A204.1 (cell line): Measurements from ENCODE around the gene CAMTA1.

Experiments
- FAIRE-seq: peaks from 2 replicates; lab custom pipeline; 2012; peaks lifted over from hg19 to GRCh38; lab: Jason Lieb, UNC

CAMTA1 gene

DNA sequence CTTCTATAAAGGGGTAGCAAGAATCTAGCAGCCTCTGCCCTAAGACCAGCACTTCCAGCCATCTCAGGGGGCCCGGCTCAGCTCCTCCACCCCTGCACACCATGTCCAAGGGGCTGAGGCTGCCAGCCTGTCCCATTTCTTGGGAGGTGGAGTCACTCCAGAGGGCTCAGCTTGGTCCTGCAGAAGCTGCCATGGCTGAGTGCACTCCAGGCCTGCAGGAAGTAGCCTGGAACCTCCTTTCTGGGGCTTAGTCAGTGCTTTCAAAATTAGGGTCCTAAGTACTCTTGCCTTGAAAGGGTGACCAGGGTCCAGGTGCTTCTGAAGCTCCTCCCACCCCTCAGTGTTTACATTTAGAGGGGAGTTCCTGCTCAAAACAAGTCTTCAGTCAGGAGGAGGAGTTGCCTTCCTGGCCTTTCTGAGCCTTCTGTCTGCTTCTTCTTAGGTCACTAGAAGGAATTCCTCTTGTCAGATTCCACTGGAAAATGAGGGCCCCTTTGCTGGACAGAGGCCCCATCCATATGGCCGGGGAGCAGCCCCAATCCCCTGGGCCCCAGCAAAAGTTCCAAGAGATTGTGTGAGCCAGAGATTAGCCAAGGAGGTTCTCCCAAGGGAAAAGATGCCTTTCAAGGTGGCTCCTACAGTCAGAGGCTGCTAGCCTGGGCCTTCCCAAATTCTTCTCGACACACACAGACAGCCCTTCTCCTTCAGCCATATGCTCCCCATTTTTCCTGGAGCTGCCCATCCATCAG lies 857.7 kb downstream of the CAMTA1 start:
- no peak for FAIRE-seq

DNA sequence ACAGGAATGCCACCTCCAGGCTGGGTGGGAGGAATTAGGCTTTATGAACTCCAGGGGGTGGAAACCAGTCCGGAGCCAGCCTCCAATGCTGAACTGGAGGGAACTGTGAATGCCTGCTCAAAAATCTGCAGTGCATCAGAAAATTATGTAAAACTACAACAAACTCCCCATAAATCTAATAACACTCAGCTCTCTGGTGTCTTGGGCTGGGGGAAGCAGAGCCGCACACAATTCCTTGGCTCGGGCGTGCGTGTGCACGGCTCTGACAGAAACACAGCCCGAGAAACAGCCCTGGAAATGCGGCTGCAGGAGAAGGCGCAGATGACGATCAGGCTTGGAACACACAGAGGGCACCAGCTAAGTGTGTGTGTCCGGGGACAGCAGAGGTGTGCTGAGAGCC lies 858.3 kb downstream of the CAMTA1 start:
- FAIRE-seq: no peak

DNA sequence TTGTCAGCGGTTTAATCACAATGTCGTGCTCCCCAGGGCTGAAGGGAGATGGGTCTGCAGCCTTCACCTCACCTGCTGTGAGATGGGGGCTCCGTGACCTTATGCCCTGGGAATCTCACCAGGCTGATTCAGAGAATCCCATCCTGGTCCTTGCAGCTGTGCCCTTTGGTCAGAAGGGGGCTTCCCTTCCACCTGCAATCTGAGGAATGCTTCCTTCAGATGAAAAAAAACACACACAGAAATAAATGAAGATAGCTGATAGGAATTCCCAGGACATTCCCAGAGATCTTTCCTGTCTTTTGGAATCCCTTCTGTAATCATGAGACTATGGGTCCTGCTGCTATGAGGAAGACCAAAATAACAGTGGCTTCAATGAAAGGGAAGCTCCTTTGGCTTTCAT lies 858.8 kb downstream of the CAMTA1 start:
- no peak for FAIRE-seq

DNA sequence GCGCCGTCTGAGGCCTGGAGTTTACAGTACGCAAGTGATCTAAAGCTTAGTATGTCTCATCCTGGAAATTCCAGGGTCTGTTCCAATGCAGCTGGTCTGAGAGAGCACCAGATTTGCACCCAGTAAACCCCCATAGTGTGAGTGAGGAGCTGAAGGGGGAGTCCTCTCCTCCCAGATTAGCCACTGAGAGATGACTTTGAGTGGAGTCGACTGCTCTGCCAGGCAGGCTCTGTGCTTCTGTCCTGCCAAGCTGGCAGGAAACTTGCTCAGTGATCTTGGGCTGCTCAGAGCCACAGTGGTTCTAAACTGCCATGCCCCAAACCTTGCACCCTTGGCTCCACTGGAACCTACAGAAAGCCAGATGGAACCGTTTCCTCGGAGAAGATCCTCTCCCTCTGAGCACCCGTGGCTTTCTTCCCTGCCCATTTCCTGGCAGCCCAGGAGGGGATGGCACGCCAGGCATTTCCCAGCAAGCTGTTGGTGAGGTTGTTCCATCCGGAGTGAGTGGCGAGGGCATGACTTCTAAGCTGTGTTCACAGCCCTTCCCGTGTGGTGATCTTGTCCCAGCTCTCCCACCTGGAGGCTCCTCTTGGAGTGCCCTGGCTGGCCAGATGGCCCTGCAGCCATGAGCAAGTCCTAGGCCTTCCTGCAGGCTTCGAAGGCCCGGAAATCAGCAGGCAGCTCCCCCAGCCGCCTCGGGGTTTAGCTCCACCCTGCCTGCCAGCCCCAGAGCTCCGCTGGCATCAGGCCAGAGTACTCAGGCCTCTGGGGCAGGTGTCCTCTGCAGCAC lies 859.9 kb downstream of the CAMTA1 start:
- no peak for FAIRE-seq

DNA sequence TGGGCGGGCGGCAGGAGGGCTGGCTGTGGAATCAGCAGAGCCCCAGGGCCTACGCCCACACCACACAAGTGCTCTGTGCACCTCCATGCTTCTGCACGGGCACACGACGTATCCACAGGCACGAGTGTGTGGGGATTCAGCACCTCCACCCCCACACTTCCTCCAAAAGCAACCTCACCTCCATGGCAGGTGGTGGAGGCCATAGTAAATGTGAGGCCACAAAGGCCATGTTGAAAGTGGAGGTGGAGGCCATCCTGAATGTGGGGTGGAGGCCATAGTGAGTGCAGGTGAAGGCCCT lies 860.4 kb downstream of the CAMTA1 start:
- no peak for FAIRE-seq

DNA sequence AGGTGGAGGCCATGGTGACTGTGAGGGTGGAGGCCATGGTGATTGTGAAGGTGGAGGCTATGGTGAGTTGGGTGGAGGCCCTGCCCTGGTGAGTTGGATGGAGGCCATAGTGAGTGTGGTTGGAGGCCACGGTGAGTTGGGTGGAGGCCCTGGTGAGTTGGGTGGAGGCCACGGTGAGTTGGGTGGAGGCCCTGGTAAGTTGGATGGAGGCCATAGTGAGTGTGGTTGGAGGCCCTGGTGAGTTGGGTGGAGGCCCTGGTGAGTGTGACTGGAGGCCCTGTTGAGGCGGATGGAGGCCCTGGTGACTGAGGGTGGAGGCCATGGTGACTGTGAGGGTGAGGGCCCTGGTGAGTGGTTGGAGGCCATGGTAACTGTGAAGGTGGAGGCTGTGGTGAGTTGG lies 860.9 kb downstream of the CAMTA1 start:
- FAIRE-seq: no peak

DNA sequence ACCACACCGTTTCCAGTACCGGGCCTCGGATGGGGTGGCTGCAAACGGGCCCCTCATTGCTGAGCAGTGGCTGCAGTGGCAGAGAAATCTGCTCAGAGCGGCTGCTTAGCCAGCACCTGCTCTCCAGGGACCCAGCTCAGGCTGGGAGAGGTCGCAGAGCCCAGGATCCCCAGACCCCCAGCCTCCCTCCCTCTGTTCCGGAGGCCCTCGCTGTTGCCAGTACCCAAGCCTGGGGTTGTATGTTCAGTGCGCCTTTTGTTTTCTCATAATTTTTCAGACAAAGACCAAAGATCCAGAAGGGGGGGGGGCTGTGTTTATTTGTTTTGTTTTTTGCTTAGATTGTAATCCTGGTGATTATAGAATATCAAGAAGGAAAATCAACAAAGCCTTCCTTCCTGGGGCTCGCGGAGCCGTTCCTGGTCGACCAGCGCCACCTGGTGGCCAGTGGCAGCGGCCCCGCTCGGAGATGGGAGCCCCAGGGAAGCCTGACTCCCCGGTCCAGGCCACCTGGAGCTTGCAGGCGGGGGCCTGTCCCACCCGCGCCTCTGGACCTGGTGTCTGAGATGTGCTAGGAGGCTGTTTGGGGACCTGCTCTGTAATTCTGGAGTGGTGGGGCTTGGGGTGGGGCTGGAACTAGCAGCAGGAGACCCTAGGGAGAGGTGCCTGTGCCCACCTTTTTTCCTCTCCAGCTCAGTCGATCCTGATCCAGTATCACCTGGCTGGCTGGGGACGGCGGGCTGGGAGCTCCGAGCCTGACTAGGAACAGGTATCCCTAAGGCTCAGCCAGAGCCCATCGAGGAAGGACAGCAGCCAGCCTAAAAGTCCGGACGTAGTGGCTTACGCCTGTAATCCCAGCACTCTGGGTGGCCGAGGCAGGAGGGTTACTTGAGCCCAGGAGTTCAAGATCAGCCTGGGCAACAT lies 862.0 kb downstream of the CAMTA1 start:
- peak; percentile 56 for FAIRE-seq

DNA sequence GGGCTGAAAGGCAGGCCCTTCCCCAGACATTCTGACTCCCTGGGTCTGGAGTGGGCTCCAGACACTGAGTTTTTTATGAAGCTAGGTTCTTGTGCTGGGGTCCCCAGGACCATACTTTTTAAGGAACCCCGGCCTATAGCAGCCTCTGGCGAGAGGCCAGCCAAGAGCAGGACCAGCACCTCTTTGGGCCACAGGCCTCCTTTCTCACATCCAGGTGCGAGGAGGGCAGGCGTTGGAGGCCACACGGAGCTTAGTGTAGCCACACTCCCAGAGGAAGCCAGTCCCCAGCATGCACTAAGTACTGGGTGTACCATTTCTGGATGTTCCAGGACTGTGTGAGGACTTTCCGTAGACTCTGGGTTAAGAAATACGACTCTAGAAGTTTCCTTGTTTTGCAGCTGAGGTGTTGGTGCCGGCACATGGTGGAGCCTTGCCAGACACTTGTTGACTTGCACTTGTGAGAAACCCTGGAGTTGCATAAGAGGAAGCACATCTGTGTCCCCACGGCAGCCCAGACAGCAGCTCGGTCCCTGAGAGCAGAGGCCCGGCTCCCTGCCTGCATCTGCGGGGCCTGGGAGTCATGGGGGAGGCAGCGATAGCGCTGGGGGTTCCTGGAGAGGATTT lies 863.6 kb downstream of the CAMTA1 start:
- FAIRE-seq: no peak

DNA sequence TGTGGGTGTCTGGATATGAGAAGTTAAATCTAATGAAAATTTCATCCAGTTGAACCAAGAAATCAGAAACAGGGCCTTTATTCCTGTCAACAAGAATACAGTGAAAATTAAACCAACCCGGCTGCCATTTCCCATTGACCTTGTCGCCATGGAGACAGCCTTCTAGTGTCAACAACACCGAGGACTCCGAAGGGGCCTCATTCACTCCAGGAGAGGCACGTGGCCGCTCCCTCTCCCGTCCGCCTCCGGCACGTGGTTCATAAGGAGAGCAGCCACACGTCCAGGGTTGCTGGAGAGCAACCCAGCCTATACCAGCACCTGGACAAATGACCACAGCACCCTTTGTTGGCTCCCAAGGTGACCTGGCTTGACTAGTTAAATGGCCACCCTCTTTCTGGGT lies 865.5 kb downstream of the CAMTA1 start:
- no peak for FAIRE-seq

DNA sequence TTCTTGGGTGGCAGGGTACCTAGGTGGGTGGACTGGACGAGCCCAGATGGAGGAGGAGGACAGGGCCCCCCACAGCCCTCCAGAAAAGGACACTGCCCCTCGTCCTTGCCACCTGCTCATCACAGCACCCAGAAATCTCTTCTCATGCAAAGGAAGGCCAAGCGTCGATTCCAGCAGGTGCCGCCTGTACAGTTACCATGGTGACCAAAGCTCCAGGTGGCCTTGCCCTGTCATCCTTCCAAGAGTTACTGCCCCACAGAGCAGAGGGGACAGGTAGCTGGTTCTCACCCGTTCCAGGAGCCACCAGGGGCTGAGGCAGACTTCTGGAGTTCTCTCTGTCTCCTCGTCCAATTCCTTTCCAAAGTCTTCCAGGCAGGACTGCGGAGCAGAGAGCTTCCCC lies 865.9 kb downstream of the CAMTA1 start:
- FAIRE-seq: no peak

DNA sequence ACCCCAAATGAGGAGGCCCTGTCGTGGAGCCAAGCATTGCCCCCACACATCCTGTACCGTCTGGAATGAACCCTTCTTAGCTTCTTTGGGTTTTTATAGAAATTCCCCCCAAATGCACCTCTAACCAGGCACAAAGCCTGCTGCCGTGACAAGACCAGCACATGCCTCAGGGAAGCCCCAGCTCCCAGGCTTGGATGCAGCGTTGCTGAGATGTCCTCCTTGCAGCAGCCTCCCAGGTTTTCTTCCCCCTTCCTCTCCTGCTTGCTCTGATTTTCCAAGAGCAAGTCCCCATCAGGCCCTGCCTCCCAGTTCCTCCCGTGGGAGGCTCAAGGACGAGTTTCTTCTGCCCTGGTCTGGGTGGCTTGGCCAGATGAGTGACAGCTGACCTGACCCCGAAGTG lies 866.8 kb downstream of the CAMTA1 start:
- FAIRE-seq: no peak

DNA sequence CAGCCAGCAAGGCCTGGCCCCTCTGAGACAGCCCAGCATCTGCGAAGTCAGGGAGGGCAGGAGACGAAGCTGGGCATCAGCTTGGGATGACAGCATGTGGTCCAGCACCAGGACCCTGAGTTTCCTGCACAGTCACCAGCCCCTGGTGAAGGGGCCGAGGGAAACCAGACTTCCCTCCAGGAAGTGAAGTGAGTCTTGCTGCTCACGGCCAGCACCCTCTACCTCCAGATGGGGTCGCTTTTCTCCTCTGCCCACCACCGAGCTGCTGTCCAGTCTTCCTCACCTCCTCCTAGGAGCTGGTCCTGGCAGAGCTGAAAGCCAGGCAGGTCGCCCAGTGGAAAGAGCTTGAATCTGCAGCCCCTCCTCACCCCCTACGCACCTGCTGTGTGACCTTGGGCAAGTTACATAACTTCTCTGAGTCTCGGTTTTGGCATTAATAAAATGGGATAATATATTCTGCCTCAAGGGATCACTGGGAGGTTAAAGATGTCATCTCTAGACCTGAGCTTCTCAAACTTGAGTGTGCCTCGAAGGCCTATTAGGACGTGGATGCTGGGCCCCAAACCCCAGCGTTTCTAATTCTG lies 867.4 kb downstream of the CAMTA1 start:
- no peak for FAIRE-seq

DNA sequence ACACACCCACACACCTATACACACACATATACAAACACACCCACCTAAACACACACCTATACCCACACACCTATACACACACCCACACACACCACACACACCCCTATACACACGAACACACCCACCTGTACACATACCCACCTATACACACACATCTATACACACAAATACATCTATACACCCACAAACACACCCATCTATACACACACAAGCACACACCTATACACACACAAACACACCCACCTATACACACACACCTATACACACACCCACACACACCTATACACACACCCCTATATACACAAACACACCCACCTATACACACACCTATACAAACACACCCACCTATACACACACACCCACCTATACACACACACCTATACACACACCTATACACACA lies 869.5 kb downstream of the CAMTA1 start:
- FAIRE-seq: no peak

DNA sequence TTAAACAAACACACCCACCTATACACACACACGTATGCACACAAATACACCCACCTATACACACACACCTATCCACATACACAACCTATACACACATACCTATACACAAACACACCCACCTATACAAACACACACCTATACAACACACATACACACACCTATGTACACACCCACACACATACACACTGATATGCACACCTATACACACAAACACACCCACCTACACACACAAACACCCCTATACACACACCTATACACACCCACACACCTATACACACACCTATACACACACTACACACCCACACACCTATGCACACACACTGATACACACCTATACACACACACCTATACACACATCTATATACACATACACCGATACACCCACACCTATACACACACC lies 870.1 kb downstream of the CAMTA1 start:
- FAIRE-seq: no peak

DNA sequence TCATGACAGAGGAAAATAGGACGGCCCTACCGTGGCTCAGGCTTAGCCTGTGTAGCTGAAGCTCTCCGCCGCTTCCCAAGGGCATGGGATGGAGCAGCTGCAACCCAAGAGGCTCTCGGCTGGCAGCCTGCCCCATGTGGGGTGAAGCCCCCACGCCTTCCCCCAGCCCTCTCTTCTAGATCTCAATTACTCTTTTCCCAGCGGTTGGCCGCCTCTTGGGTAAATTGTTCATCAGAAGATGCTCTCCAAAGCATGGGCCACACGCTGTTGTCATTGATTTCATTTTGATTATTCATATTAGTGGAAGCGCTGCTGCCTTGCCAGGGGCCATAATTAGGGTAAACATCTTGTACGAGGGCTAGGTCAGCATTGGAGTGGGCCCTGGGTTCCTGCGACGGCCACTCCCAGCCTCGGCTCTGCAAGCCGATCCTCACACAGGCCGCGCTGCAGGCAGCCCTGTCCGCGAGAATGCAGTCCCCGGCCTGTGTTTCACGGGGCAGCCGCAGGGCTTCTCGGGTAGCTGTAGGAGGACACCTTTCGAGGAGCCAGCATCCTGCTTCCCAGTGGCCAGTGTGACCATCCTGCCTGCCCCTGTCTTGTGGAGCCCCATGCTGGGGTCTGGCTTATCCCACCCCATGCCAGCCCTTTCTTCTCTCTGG lies 871.4 kb downstream of the CAMTA1 start:
- no peak for FAIRE-seq

DNA sequence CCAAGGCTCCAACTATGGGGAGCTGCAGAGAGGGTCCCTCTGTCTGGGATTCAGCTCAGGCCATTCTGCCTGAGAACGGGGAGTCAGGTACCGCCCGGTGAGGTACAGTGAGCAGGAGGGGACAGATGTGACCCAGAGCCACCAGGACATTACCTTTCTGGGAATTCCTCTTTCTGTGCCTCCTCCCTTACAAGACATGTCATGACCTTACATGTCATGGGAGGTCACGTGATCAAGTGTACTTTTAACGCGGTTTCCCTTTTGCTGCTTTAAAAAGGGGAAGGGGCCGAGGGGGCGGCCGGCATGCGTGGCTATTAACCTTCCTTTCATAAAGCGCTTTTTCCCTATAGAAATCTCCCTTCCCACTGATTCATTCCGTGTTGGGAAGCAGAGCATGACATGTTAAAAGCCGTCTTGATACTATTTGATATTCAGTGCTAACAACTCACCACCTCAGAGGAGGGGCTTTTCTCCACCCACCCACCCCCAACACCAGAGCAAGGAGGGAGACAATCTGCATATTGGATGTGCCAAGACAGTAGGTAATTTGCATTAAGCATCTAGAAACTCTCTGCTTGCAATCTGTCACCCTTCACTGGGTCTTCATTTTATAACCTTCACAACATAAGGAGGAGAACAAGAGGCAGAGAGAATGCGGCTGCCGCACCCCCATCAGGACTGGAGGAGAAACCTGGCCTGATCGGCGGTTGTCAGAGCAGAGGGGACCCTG lies 872.2 kb downstream of the CAMTA1 start:
- no peak for FAIRE-seq

DNA sequence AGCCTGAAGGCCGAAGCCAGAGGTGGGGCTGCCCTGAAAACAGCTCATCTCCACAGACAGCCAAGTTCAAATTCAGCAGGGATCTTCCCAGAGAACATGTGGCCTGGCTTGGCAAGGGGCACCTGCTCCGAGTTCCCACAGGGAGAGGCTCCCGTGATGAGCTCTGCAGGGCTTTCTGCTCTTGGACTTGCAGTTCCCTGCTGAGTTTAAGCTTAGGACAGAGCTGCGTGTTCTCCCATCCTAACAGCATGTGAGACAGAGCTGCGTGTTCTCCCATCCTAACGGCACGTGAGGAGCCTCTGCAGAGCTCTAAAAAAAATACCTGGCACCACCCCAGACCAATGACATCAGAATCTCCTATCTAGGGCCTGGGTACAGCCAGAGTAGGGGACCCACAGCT lies 872.8 kb downstream of the CAMTA1 start:
- FAIRE-seq: no peak

DNA sequence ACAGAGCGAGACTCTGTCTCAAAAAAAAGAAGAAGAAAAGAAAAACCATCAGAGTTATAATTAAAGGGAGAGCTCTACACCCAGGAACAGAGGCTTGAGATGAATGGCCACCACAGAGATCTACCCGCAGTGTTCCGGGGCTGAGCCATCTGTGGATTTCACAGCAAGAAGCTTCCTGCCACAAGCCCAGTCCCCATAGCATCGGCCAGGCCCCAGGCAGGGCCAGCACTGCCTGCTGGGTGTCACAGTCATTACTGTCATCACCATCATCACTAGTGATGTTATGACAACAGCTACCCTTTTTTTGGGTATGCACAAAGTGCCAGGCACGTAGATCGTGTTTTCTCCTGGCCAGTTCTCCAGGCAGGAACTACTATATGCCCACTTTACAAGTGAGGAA lies 874.3 kb downstream of the CAMTA1 start:
- FAIRE-seq: no peak

DNA sequence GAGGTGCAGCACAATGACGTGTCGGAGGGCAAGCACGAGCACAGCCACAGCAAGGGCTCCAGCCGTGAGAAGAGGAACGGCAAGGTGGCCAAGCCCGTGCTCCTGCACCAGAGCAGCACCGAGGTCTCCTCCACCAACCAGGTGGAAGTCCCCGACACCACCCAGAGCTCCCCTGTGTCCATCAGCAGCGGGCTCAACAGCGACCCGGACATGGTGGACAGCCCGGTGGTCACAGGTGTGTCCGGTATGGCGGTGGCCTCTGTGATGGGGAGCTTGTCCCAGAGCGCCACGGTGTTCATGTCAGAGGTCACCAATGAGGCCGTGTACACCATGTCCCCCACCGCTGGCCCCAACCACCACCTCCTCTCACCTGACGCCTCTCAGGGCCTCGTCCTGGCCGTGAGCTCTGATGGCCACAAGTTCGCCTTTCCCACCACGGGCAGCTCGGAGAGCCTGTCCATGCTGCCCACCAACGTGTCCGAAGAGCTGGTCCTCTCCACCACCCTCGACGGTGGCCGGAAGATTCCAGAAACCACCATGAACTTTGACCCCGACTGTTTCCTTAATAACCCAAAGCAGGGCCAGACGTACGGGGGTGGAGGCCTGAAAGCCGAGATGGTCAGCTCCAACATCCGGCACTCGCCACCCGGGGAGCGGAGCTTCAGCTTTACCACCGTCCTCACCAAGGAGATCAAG lies 878.3 kb downstream of the CAMTA1 start:
- no peak for FAIRE-seq

DNA sequence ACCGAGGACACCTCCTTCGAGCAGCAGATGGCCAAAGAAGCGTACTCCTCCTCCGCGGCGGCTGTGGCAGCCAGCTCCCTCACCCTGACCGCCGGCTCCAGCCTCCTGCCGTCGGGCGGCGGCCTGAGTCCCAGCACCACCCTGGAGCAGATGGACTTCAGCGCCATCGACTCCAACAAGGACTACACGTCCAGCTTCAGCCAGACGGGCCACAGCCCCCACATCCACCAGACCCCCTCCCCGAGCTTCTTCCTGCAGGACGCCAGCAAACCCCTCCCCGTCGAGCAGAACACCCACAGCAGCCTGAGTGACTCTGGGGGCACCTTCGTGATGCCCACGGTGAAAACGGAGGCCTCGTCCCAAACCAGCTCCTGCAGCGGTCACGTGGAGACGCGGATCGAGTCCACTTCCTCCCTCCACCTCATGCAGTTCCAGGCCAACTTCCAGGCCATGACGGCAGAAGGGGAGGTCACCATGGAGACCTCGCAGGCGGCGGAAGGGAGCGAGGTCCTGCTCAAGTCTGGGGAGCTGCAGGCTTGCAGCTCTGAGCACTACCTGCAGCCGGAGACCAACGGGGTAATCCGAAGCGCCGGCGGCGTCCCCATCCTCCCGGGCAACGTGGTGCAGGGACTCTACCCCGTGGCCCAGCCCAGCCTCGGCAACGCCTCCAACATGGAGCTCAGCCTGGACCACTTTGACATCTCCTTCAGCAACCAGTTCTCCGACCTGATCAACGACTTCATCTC lies 879.1 kb downstream of the CAMTA1 start:
- no peak for FAIRE-seq
